ENCODE measurements around the gene TBX3. TPM values are rescaled to one million over a fixed set of nuclear protein-coding genes. Genes with fewer than 3 reads are reported as not detected.

The TBX3 gene
- 0.53 and 3.2 TPM in 2 replicates for total RNA-seq

DNA sequence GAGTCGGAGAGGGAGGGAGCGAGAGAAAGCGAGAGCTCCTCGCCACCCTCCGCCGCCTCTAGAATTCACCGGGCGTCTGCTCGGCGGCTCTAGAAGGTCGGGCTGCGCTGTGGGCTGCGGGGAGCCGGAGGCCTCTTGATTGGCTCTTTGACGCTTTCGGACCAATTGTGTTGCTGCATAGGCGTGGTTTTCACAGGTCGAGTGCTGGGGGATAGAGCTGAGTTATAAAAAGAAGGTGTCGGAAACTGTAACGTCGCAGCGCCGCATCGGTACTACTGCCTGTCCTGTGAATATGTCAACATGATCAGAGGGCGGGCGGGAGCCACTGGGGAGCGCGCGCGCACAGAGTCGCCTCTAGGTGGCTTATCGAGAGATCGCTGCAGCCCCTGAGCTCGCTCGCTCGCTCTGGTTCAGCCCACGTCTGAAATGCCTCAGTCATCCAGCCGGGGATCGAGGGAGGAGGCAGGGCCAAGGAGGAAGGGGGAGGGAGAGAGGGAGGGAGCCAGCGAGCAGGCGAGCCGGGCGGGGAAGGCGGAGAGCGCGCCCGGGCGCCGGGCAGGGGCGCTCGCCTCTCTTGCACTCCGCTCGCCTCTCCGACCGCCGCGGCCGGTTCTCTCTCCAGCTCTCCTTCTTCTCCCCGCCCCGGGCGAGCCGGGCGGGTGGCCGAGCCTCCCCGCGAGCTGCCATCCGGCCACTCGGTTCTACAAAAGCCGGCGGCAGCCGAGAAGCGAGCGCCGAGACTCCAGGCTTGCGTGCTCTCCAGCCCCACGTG is at the start of gene TBX3:
TSS of gene TBX3 (minus strand) at position 78 of the 772 bp plus-strand sequence. CDS start 975 bp downstream, outside the sequence.

Small RNA genes lying within 50 kb of the gene (small RNA-seq; reads per million reads assigned to genes)
- not detected for gene RF00019

Data from thoracic aorta endothelial cell (primary cell).